Neural cell (in vitro differentiated cells): Measurements from ENCODE around the gene ZNF574. TPM values are rescaled to one million over a fixed set of nuclear protein-coding genes. Genes with fewer than 3 reads are reported as not detected.

Experiments used
- H2AFZ ChIP-seq: fragments of 200-600, 300-800 bp; sonication (generic), shearing (Covaris generic); 2 replicates; pipeline ENCODE4 v1.6.0; 2014; ENCODE audit warnings: low read depth, mild to moderate bottlenecking, antibody characterized with exemption, low read length, moderate library complexity
- H3F3A ChIP-seq: fragments of 200-600 bp; shearing (Covaris generic); 2 replicates; pipeline ENCODE4 v1.6.1; 2016; ENCODE audit warnings: mild to moderate bottlenecking, moderate library complexity, mixed read lengths, antibody characterized with exemption, low read length; ENCODE audit not compliant: insufficient read depth, poor library complexity, severe bottlenecking
- H3K27ac ChIP-seq: fragments of 200-600, 300-800 bp; sonication (generic), shearing (Covaris generic); 2 replicates; pipeline ENCODE4 v1.5.1; 2014; ENCODE audit warnings: mild to moderate bottlenecking, low read length, moderate library complexity
- H3K27me3 ChIP-seq: fragments of 300-800, 200-600 bp; sonication (generic), shearing (Covaris generic); 2 replicates; pipeline ENCODE4 v1.6.0; 2014; ENCODE audit warnings: mild to moderate bottlenecking, low read depth, low read length, moderate library complexity; ENCODE audit not compliant: insufficient read depth
- H3K36me3 ChIP-seq: fragments of 300-800, 200-600 bp; sonication (generic), shearing (Covaris generic); 2 replicates; pipeline ENCODE4 v1.5.1; 2014; ENCODE audit warnings: mild to moderate bottlenecking, antibody characterized with exemption, low read length, moderate library complexity; ENCODE audit not compliant: insufficient read depth
- H3K4me2 ChIP-seq: fragments of 300-800, 200-600 bp; sonication (generic), shearing (Covaris generic); 2 replicates; pipeline ENCODE4 v1.6.0; 2014; ENCODE audit warnings: mild to moderate bottlenecking, low read length
- H3K4me3 ChIP-seq: fragments of 300-800, 200-600 bp; sonication (generic), shearing (Covaris generic); 2 replicates; pipeline ENCODE4 v1.5.1; 2014; ENCODE audit warnings: mild to moderate bottlenecking, low read length, moderate library complexity
- H3K79me2 ChIP-seq: fragments of 200-600 bp; shearing (Covaris generic); replicated peaks from 2 replicates; pipeline ENCODE4 v1.6.0; 2014; ENCODE audit warnings: mild to moderate bottlenecking, low read length, moderate library complexity; ENCODE audit not compliant: insufficient read depth
- H3K9ac ChIP-seq: fragments of 300-800, 200-600 bp; sonication (generic), shearing (Covaris generic); 2 replicates; pipeline ENCODE4 v1.6.1; 2016; ENCODE audit warnings: mild to moderate bottlenecking, low read length, mixed read lengths
- H3K9me2 ChIP-seq: fragments of 200-600 bp; shearing (Covaris generic); 2 replicates; pipeline ENCODE4 v1.6.1; 2016; ENCODE audit warnings: mild to moderate bottlenecking, low read length, mixed read lengths; ENCODE audit not compliant: insufficient read depth
- H3K9me3 ChIP-seq: fragments of 200-600, 300-800 bp; sonication (generic), shearing (Covaris generic); 2 replicates; pipeline ENCODE4 v1.6.1; 2016; ENCODE audit warnings: mild to moderate bottlenecking, mixed run types, low read length, moderate library complexity, mixed read lengths
- H4K20me1 ChIP-seq: fragments of 200-600 bp; shearing (Covaris generic); 2 replicates; pipeline ENCODE4 v1.6.1; 2016; ENCODE audit warnings: mild to moderate bottlenecking, mixed run types; ENCODE audit not compliant: insufficient read depth
- CTCF ChIP-seq: fragments of 450-650 bp; IDR thresholded peaks from 2 replicates; pipeline ENCODE4 v1.5.1; 2014; ENCODE audit warnings: antibody characterized with exemption, mild to moderate bottlenecking, moderate library complexity; ENCODE audit not compliant: poor library complexity, severe bottlenecking
- EP300 ChIP-seq: fragments of 450-650 bp; conservative IDR thresholded peaks from 2 replicates; pipeline ENCODE4 v1.6.1; 2014; ENCODE audit warnings: antibody characterized with exemption, mild to moderate bottlenecking, moderate library complexity; ENCODE audit not compliant: poor library complexity, severe bottlenecking
- EZH2 ChIP-seq: fragments of 200-600, 300-800 bp; shearing (Covaris generic), sonication (generic); IDR thresholded peaks from 2 replicates; pipeline ENCODE4 v1.6.1; 2014; ENCODE audit warnings: antibody characterized with exemption, low read length, borderline replicate concordance, mild to moderate bottlenecking; ENCODE audit not compliant: insufficient read depth, poor library complexity, severe bottlenecking
- MXI1 ChIP-seq: fragments of 450-650 bp; conservative IDR thresholded peaks from 2 replicates; pipeline ENCODE4 v1.6.1; 2014; ENCODE audit warnings: antibody characterized with exemption, mild to moderate bottlenecking; ENCODE audit not compliant: poor library complexity, severe bottlenecking
- POLR2AphosphoS5 ChIP-seq: IDR thresholded peaks from 2 replicates; pipeline ENCODE4 v1.6.1; 2012
- RAD21 ChIP-seq: fragments of 450-650 bp; conservative IDR thresholded peaks from 2 replicates; pipeline ENCODE4 v1.6.1; 2014; ENCODE audit warnings: antibody characterized with exemption, mild to moderate bottlenecking, moderate library complexity
- SMC3 ChIP-seq: fragments of 450-650 bp; conservative IDR thresholded peaks from 2 replicates; pipeline ENCODE4 v1.6.1; 2014; ENCODE audit warnings: antibody characterized with exemption, mild to moderate bottlenecking, moderate library complexity; ENCODE audit not compliant: poor library complexity
- TAF1 ChIP-seq: IDR thresholded peaks from 2 replicates; pipeline ENCODE4 v1.6.1; 2012; ENCODE audit warnings: low read depth
- polyA plus RNA-seq: library from polyadenylated mRNA; depleted of rRNA; stranded (reverse); fragments of >200 nt; gene quantifications from 2 replicates; pipeline ENCODE4 v1.2.3, GENCODE V29; 2014
- TF ChIP-seq, protein P1 (sequence below): IDR thresholded peaks from 2 replicates; pipeline ENCODE4 v1.6.1; 2012; ENCODE audit warnings: borderline replicate concordance

The ZNF574 gene
- polyA plus RNA-seq, 1 donor from 2014 or later: 7.0 TPM

GRCh38 chr19:42060117-42060516, 15.8 kb upstream of the ZNF574 start:
- Histone ChIP-seq H3K27me3 (no peaks in the 10 kb centered on the region), H4K20me1 (no peaks in the 10 kb centered on the region), H3K27ac (no peak overlapping the region), H3K9me2 (no peaks in the 10 kb centered on the region), H3K79me2 (no peaks in the 10 kb centered on the region), H3K9ac (no peak overlapping the region), H2AFZ (no peak overlapping the region), H3K36me3 (peaks cover 6% of the 10 kb centered on the region), H3K9me3 (no peaks in the 10 kb centered on the region), H3K4me2 (no peak overlapping the region), H3K4me3 (no peak overlapping the region), H3F3A (no peaks in the 10 kb centered on the region)
- no peak for TF ChIP-seq RAD21
- TF ChIP-seq, protein P1, sequence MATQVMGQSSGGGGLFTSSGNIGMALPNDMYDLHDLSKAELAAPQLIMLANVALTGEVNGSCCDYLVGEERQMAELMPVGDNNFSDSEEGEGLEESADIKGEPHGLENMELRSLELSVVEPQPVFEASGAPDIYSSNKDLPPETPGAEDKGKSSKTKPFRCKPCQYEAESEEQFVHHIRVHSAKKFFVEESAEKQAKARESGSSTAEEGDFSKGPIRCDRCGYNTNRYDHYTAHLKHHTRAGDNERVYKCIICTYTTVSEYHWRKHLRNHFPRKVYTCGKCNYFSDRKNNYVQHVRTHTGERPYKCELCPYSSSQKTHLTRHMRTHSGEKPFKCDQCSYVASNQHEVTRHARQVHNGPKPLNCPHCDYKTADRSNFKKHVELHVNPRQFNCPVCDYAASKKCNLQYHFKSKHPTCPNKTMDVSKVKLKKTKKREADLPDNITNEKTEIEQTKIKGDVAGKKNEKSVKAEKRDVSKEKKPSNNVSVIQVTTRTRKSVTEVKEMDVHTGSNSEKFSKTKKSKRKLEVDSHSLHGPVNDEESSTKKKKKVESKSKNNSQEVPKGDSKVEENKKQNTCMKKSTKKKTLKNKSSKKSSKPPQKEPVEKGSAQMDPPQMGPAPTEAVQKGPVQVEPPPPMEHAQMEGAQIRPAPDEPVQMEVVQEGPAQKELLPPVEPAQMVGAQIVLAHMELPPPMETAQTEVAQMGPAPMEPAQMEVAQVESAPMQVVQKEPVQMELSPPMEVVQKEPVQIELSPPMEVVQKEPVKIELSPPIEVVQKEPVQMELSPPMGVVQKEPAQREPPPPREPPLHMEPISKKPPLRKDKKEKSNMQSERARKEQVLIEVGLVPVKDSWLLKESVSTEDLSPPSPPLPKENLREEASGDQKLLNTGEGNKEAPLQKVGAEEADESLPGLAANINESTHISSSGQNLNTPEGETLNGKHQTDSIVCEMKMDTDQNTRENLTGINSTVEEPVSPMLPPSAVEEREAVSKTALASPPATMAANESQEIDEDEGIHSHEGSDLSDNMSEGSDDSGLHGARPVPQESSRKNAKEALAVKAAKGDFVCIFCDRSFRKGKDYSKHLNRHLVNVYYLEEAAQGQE: no peak
- TF ChIP-seq TAF1: no peak
- TF ChIP-seq EZH2: no peak
- TF ChIP-seq CTCF: no peak
- TF ChIP-seq SMC3: no peak
- TF ChIP-seq POLR2AphosphoS5: no peak
- TF ChIP-seq EP300: no peak
- TF ChIP-seq MXI1: no peak

DNA sequence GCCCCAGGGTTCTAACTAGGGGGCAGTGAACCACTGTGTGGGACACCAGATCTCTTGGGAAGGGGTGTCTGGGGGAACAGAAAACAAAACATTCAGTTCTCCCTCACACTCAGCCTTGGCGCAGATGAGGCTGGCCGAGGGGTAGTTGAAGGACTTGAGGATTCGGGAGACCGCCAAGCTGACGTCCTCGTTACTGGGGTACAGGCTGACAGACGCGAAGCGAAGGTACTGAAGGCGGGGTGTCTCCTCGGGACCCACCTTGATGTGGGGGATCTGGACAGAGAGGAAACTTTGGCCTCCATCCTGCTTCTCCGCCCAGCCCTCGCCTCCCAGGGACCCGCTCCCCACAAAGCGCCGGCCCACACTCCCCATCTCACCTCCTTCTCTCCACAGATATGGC, 13.6 kb upstream of the ZNF574 start:
- Histone ChIP-seq H3K9ac (no peak overlapping the region), H3K36me3 (no peaks in the 10 kb centered on the region), H4K20me1 (no peaks in the 10 kb centered on the region), H3K79me2 (peaks cover 22% of the 10 kb centered on the region), H3K9me2 (no peaks in the 10 kb centered on the region), H3K27me3 (no peaks in the 10 kb centered on the region), H3K9me3 (no peaks in the 10 kb centered on the region), H3K4me3 (no peak overlapping the region), H3K27ac (no peak overlapping the region), H2AFZ (no peak overlapping the region), H3F3A (no peaks in the 10 kb centered on the region), H3K4me2 (no peak overlapping the region)
- TF ChIP-seq EP300: no peak
- TF ChIP-seq TAF1: no peak
- TF ChIP-seq, protein P1: no peak
- no peak for TF ChIP-seq MXI1
- TF ChIP-seq CTCF: no peak
- TF ChIP-seq SMC3: no peak
- no peak for TF ChIP-seq POLR2AphosphoS5
- no peak for TF ChIP-seq RAD21
- TF ChIP-seq EZH2: no peak
